Stimulated activated naive B cell treated with anti-CD40 and anti-IgM and Interleukin-4, amounts not matched to agents 10 μg/mL and 1 μg/mL and 100 μg/mL, for 72 hours (primary cell): ENCODE data around the gene MLEC.

Experiments used
- ATAC-seq, 2 donors: fragments of 150-1000 bp; cut with Tn5 transposase; replicated peaks; 2 replicates each; pipeline ENCODE4 v1.10.0; 2021; ENCODE audit warnings: moderate library complexity in 1 of 2
- DNase-seq: peaks from one replicate; pipeline ENCODE4 v3.0.0; 2021
- H3K27ac Mint-ChIP-seq: one replicate; pipeline ENCODE4 v1.8.0; 2022; ENCODE audit warnings: mild to moderate bottlenecking, mixed read lengths
- H3K27me3 Mint-ChIP-seq, 2 donors: one replicate each; pipeline ENCODE4 v1.8.0; 2022; ENCODE audit warnings: mixed read lengths in 2 of 2
- H3K36me3 Mint-ChIP-seq, 2 donors: one replicate each; pipeline ENCODE4 v1.8.0; 2022; ENCODE audit warnings: mixed read lengths in 2 of 2, mild to moderate bottlenecking in 1 of 2
- H3K4me1 Mint-ChIP-seq, 2 donors: one replicate each; pipeline ENCODE4 v1.8.0; 2022; ENCODE audit warnings: mixed read lengths in 2 of 2, mild to moderate bottlenecking in 1 of 2
- H3K4me3 Mint-ChIP-seq, 2 donors: one replicate each; pipeline ENCODE4 v1.8.0; 2022; ENCODE audit warnings: mild to moderate bottlenecking in 2 of 2, mixed read lengths in 2 of 2, moderate library complexity in 1 of 2
- H3K9me3 Mint-ChIP-seq, 2 donors: one replicate each; pipeline ENCODE4 v1.8.0; 2022; ENCODE audit warnings: mixed read lengths in 2 of 2, mild to moderate bottlenecking in 1 of 2

MLEC gene

GRCh38 chr12:120740871-120741270 is 53.9 kb downstream of the MLEC start:
- H3K27ac Mint-ChIP-seq: no peak overlapping the region
- no peaks in the 10 kb centered on the region for H3K4me1 Mint-ChIP-seq
- H3K27me3 Mint-ChIP-seq: no peaks in the 10 kb centered on the region
- no peak for ATAC-seq
- peaks cover 0 to 3% of the 10 kb centered on the region in 2 donors for H3K36me3 Mint-ChIP-seq
- H3K9me3 Mint-ChIP-seq: no peaks in the 10 kb centered on the region
- no peak for DNase-seq
- no peak overlapping the region for H3K4me3 Mint-ChIP-seq

- H3K27me3 Mint-ChIP-seq: no peaks in the 10 kb centered on the region
- H3K4me3 Mint-ChIP-seq: no peak overlapping the region
- no peak overlapping the region for H3K27ac Mint-ChIP-seq
- no peaks in the 10 kb centered on the region for H3K9me3 Mint-ChIP-seq
- ATAC-seq (no peak), DNase-seq (no peak)
- H3K4me1 Mint-ChIP-seq: no peaks in the 10 kb centered on the region
- peaks cover 0 to 3% of the 10 kb centered on the region in 2 donors for H3K36me3 Mint-ChIP-seq
Observed at GRCh38 chr12:120741476-120742421, 54.8 kb downstream of the MLEC start.

- no peaks in the 10 kb centered on the region for H3K27me3 Mint-ChIP-seq
- ATAC-seq (no peak), DNase-seq (no peak)
- no peak overlapping the region for H3K27ac Mint-ChIP-seq
- peaks cover 0 to 3% of the 10 kb centered on the region in 2 donors for H3K36me3 Mint-ChIP-seq
- H3K4me1 Mint-ChIP-seq: no peaks in the 10 kb centered on the region
- H3K9me3 Mint-ChIP-seq: no peaks in the 10 kb centered on the region
- no peak overlapping the region for H3K4me3 Mint-ChIP-seq
Observed at GRCh38 chr12:120744922-120745493, 58.1 kb downstream of the MLEC start.

- peaks cover 4 to 5% of the 10 kb centered on the region in 2 donors for H3K27me3 Mint-ChIP-seq
- DNase-seq (no peak), ATAC-seq (no peak)
- no peak overlapping the region for H3K4me3 Mint-ChIP-seq
- H3K27ac Mint-ChIP-seq: no peak overlapping the region
- H3K9me3 Mint-ChIP-seq: no peaks in the 10 kb centered on the region
- no peaks in the 10 kb centered on the region for H3K36me3 Mint-ChIP-seq
- H3K4me1 Mint-ChIP-seq: no peaks in the 10 kb centered on the region
Observed at GRCh38 chr12:120748242-120748641, 61.3 kb downstream of the MLEC start.

GRCh38 chr12:120749256-120749655 is 62.3 kb downstream of the MLEC start:
- Mint-ChIP-seq H3K4me1 (peaks cover 0 to 2% of the 10 kb centered on the region in 2 donors), H3K27me3 (peaks cover 5 to 9% of the 10 kb centered on the region in 2 donors), H3K9me3 (peaks cover 2 to 5% of the 10 kb centered on the region in 2 donors), H3K36me3 (peaks cover 2 to 4% of the 10 kb centered on the region in 2 donors), H3K4me3 (no peak overlapping the region), H3K27ac (no peak overlapping the region)
- ATAC-seq (no peak), DNase-seq (no peak)

GRCh38 chr12:120750806-120751205 is 63.9 kb downstream of the MLEC start:
- H3K27me3 Mint-ChIP-seq: peaks cover 5 to 9% of the 10 kb centered on the region in 2 donors
- no peak overlapping the region for H3K4me3 Mint-ChIP-seq
- H3K9me3 Mint-ChIP-seq: peaks cover 7 to 14% of the 10 kb centered on the region in 2 donors
- H3K36me3 Mint-ChIP-seq: peaks cover 5 to 13% of the 10 kb centered on the region in 2 donors
- H3K4me1 Mint-ChIP-seq: peaks cover 6 to 7% of the 10 kb centered on the region in 2 donors
- no peak for DNase-seq
- ATAC-seq: no peak
- no peak overlapping the region for H3K27ac Mint-ChIP-seq

GRCh38 chr12:120751389-120751788 is 64.4 kb downstream of the MLEC start:
- peaks cover 5 to 9% of the 10 kb centered on the region in 2 donors for H3K27me3 Mint-ChIP-seq
- H3K4me1 Mint-ChIP-seq: peaks cover 6 to 7% of the 10 kb centered on the region in 2 donors
- peaks cover 7 to 14% of the 10 kb centered on the region in 2 donors for H3K9me3 Mint-ChIP-seq
- peaks cover 5 to 13% of the 10 kb centered on the region in 2 donors for H3K36me3 Mint-ChIP-seq
- DNase-seq (no peak), ATAC-seq (no peak)
- H3K27ac Mint-ChIP-seq: no peak overlapping the region
- no peak overlapping the region for H3K4me3 Mint-ChIP-seq
